Liver (tissue), 3 donors: ENCODE measurements around the gene TMPRSS3.

ENCODE experiments used
- CTCF ChIP-seq: fragments of 150-350 bp; IDR thresholded peaks from 2 replicates; pipeline ENCODE4 v1.5.1; 2017; ENCODE audit warnings: improper control_type of control experiment, low read depth, low read length; ENCODE audit not compliant: missing input control
- HNF4G ChIP-seq: IDR thresholded peaks from 2 replicates; pipeline ENCODE4 v1.6.1; 2016; ENCODE audit warnings: antibody characterized with exemption
- MAX ChIP-seq: IDR thresholded peaks from 2 replicates; pipeline ENCODE4 v1.6.1; 2016; ENCODE audit warnings: antibody characterized with exemption
- RXRA ChIP-seq, 2 donors: IDR thresholded peaks; 2 replicates each; pipeline ENCODE4 v1.6.1; 2017 to 2018; ENCODE audit warnings: antibody characterized with exemption in 2 of 2, mild to moderate bottlenecking in 1 of 2
- donor health status: healthy.
- donor health status: healthy.

GRCh38 chr21:42417533-42417932, 21.7 kb upstream of the TMPRSS3 start:
- TF ChIP-seq MAX (no peak), CTCF (no peak), RXRA (IDR thresholded peaks at IDR 0.05) (no peak), HNF4G (no peak)
